GM21723 (cell line): Measurements from ENCODE around the gene MXRA5.
"Not testable (repeated sequence)": the region's sequence is repeated elsewhere in the genome, so short reads cannot be mapped to it uniquely, and the experiment has no call there.

Experiments
- ATAC-seq: cut with Tn5 transposase; IDR thresholded peaks from one replicate; pipeline ENCODE4 v1.9.1; 2021; ENCODE audit warnings: mild to moderate bottlenecking, moderate library complexity; ENCODE audit not compliant: unreplicated experiment

MXRA5 gene

DNA sequence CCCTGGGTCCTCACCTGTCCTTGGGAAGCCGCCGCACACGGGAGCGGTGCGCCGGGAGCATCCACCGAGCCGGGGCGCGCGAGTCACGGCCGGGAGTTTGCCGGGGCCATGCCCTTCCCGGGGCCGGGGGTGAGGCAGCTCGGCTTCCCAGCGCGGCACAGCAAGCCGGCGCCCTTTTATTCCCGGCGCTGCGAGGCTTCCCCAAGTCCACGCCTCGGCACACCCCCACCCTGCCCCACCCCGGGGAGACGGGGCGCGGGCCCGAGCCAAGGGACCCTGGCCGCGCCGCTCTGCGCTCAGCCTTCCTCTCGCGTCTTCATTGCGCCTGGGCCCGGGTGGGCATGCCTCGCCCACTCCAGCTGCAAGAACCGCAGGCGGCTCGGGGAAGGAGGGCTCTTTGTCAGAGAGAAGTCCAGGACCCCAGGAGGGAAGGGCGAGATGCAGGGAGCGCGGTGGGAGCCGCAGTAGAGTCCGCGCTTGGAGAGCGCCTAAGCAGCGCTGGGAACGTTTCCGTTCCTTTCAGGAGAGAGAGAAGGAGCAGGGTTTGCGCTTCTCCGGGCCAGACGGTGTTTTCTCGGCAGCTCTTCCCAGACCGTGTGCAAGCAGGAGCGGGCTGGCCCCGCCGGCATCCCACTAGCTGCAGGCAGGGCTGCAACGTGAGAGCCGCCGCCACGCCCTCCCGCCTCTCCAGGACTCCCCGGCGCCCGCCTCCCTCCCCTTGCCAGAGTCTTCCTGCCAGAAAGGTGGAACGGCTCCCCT is at the start of gene MXRA5:
Gene MXRA5 (minus strand): TSS at position 152 of the 759 bp plus-strand sequence. CDS start 2,819 bp downstream, outside the sequence.
- no peak for ATAC-seq

- ATAC-seq: no peak
These were observed 47.2 kb upstream of the MXRA5 start for GRCh38 chrX:3393581-3394111.

DNA sequence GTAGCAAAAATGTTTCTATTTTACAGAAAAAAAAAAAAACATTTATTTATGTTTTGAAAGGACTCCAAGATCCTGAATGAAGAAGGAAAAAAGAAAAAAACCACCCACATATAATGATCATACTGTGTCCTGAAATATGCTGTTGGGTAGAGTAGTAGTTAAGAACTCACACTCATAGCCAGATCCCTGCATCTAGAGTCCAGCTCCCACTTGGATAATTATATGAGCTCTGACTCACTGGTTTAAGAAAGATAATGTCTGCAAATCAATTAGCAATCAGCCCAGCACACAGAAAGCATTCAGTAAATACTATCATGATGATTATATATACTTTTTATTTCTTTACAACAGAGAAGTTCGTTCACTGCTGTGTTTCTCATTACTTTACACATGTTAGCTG is 46.7 kb upstream of the MXRA5 start:
- ATAC-seq: no peak

DNA sequence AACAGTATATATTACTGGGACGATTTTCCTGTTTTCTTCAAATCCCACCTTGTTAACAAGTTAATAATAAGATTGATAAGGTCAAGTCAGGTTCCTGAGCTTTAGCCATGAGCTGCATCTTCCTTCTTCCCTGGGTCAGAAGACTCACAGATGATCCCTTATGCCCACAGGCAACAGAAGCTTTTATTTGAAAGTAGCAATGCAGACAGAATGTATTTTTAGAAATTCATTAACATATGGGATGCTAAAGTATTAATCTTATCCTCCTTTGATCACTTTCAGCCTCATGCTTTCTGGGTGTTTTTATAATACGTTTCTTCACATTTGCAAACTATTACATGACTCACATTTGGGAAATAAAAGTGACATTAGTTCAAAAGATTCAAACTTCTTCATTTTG is 42.0 kb upstream of the MXRA5 start:
- no peak for ATAC-seq

DNA sequence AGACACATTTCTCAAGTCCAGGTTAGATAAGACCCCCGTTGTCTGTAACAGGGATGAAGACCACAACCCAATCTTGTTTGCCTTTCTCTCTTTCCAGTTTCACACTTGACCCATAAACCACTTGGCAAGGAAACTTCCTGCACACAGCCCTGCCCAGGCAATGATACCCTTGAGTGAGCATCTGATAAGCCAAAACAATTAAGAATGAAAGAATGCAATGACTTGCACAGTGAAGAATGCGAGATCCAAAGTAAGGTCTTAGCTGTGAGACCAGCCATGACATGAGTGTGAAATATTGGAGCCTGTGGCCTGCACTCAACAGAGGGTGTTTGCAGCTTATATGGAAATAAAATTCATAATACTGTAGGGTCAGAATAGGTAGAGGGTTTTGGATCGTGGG is 37.9 kb upstream of the MXRA5 start:
- no peak for ATAC-seq

DNA sequence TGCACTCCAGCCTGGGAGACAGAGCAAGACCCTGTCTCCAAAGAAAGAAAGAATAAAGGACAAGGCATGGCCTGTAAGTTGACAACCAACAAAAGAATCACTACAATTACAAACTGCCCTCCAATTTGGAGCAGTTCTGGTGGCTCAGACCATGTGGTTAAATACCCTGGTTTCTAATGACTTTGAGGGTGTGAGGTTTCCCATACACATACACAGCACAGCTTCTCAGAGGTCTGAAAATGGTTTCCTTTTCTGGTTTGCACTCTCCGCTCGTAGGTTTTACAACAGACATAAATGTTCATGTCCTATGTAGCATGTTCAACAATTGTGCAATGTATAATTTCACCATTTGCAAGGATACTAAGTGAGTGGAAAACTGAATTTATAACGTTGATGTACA is 34.2 kb upstream of the MXRA5 start:
- no peak for ATAC-seq

GRCh38 chrX:3379111-3379510 is 32.7 kb upstream of the MXRA5 start:
- ATAC-seq: no peak

DNA sequence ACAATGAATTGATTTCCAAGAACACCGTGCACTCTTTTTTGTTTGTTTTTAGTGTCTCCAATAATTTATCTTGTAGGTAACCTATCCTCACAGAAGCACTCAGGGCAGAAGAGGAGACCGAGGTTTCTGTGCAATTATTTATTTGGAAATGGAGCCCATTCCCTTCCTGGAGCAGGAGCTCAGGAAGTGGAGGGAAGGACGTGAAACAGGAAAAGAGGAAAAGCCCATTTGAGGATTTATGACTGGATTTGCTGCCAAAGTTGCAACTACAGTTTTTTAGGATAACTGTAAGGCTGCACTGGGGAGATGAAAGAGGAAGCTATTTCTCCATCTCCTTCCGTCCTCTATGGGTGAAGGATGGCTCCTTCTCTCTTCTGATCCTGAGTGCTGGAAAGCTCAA is 31.7 kb upstream of the MXRA5 start:
- ATAC-seq: no peak

DNA sequence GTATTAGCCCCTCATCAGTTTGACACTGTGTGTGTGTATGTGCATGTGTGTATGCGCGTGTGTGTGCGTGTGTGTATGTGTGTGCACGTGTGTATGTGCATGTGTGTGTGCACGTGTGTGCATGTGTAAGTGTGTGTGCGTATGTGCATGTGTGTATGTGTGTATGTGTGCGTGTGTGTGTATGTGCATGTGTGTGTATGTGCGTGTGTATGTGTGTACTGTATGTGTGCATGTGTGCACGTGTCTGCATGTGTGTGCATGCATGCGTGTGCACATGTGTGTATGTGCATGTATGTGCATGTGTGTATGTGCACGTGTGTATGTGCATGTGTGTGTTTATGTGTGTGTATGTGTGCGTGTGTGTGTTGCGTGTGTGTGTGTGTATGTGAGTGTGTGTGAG is 31.1 kb upstream of the MXRA5 start:
- no peak for ATAC-seq

DNA sequence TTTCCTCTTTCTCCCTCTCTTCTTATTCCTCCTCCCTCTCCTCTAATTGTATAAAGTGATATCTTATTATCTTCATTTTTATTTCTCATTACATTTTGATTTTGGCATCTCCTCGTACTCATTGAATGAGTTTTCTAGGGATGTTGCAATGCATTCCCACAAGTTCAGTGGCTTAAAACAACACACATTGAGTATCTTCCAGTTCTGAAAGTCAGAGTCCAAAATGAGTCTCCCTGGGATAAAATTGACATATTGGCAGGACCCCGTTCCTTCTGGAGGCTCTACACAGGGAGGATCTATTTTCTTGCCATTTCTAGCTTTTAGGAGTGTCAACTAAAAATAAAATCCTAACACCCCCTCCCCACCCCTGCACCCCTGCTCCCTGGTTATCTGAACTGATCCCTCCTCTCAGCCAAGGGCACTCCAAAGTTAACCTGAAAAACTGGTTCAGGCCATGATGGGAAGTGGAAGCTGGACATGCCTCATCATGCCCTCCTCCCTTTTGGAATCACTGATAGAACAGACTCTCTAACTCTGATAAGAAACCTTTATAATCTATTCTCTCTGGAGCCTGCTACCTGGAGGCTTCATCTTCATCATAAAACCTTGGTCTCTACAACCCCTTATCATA is 29.5 kb upstream of the MXRA5 start:
- not testable (repeated sequence) for ATAC-seq

GRCh38 chrX:3374108-3374800 is 27.8 kb upstream of the MXRA5 start:
- no peak for ATAC-seq

GRCh38 chrX:3371163-3371562 is 24.7 kb upstream of the MXRA5 start:
- ATAC-seq: no peak

GRCh38 chrX:3370656-3371055 is 24.2 kb upstream of the MXRA5 start:
- no peak for ATAC-seq

GRCh38 chrX:3362956-3363355 is 16.5 kb upstream of the MXRA5 start:
- ATAC-seq: no peak

GRCh38 chrX:3360881-3361280 is 14.4 kb upstream of the MXRA5 start:
- ATAC-seq: no peak

DNA sequence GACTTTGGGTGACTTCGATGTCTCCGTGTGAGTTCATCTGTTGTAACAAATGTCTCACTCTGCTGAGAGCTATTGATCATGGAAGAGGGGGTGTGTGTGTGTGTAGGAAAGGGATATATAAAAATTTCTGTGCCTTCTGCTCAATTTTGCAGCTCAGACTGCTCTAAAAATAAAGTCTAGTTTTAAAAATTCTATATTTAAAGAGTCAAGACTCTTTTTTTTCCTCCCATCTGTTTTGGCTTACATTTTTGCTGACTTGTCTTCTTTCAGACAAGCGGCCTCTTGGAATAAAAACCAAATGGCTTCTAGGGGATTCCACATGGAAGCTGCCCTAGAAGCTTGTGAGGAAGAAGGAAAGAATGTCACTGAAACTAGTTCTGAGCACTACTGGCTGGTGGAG is 6.3 kb upstream of the MXRA5 start:
- not testable (repeated sequence) for ATAC-seq

GRCh38 chrX:3351276-3351675 is 4.8 kb upstream of the MXRA5 start:
- no peak for ATAC-seq

DNA sequence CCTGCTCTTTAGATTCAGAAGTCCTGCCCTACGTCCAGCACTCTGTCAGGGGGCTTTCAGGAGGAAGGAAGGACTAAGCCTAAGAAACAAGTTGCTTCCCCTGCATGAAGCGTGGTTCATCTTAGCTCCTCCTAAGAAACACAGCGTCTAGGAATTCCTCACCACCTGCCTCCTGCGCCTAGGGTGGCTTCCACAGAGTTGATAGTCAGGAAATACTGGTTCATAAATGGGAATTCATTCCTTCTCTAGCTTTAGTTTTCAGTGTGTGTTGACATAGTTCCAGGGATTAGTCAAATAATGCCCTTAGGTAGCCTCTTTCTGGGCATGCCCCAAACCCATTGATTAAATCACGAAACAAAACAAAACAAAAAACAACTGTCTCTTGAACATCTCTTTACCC is 1.7 kb upstream of the MXRA5 start:
- ATAC-seq: no peak

- ATAC-seq: no peak
These were observed 916 bp downstream of the MXRA5 start for GRCh38 chrX:3345281-3346191.

DNA sequence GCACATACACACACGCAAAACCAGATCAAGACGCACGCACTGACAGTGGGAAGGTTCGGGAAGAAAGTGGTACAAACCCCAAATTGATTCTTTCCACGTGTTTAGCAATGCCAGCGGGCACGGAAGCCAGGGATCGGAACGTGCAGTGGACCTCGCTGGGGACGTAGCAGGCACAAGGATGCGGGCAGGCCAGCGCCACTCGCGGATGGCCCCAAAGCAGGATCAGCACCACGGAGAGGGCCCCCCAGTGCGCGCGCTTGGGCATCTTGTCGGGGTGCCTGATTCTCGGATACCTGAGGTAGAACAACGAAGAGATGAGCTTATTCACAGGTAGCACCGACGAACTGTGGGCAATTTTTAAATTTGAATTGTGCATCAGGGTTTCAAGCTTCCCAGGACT is 2.9 kb downstream of the MXRA5 start:
- ATAC-seq: not testable (repeated sequence)

DNA sequence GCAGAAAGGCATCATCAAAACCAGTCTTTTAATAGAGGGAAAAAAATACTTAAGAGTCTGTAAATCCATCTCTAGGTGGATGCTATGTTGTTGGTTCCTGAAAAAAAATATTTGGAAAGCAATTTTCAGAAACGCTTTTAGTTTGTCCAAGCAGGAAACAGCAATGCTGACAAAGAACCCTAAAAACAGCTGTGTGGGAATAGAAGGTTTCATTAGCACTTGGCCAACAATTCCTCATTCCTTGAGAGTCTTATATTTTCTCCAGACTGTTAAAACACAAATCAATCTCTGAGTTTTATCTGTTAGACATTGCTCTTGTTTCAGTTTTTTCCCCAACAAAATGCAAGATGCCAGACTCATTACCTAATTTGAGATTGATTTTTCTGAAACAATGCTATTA is 6.4 kb downstream of the MXRA5 start:
- ATAC-seq: no peak
